HEK293 (cell line): ENCODE measurements around the gene HEG1.
A peak's percentile ranks its signal among the peaks of the same experiment; 100 is the strongest.

Experiments
- CTCF ChIA-PET: fragments of 350-600 bp; formaldehyde crosslinking; extraction: SDS; loops from one replicate; lab custom pipeline; 2021; ENCODE audit warnings: antibody characterized with exemption; lab: Yijun Ruan, JAX
- POLR2A ChIA-PET: fragments of 300-600 bp; formaldehyde crosslinking; extraction: SDS; loops from one replicate; lab custom pipeline; 2020; ENCODE audit warnings: antibody characterized with exemption, inconsistent platforms; lab: Yijun Ruan, JAX
- H3K27ac ChIP-seq: fragments of 200-500 bp; sonication (Bioruptor generic); 2 replicates; pipeline ENCODE4 v1.5.1; 2014; ENCODE audit warnings: low read depth, low read length, control low read depth, inconsistent platforms; ENCODE audit errors: extremely low read depth
- H3K36me3 ChIP-seq, 2 experiments: fragments of 200-500 bp in 1 of 2; sonication (Bioruptor generic) in 1 of 2; 1 replicate in 1 of 2; 2 replicates in 1 of 2; pipeline ENCODE4 v1.5.1; 2014 to 2017; ENCODE audit warnings: inconsistent platforms in 2 of 2, low read length in 2 of 2; ENCODE audit not compliant: control insufficient read depth in 2 of 2, insufficient read depth in 1 of 2
- H3K4me1 ChIP-seq: fragments of 200-500 bp; sonication (Bioruptor generic); 2 replicates; pipeline ENCODE4 v1.5.1; 2014; ENCODE audit warnings: mild to moderate bottlenecking, low read length, inconsistent platforms; ENCODE audit not compliant: control insufficient read depth, insufficient read depth
- H3K4me3 ChIP-seq: 2 replicates; pipeline ENCODE4 v1.5.1; 2011; ENCODE audit warnings: low read depth, mild to moderate bottlenecking, control low read depth, low read length, moderate library complexity
- H3K9me3 ChIP-seq: fragments of 200-500 bp; sonication (Bioruptor generic); 2 replicates; pipeline ENCODE4 v1.5.1; 2014; ENCODE audit warnings: low read depth, low read length, inconsistent platforms; ENCODE audit not compliant: control insufficient read depth, insufficient read depth
- SETDB1 ChIP-seq: IDR thresholded peaks from one replicate; pipeline ENCODE4 v1.6.1; 2017; ENCODE audit warnings: mild to moderate bottlenecking, low read length, moderate library complexity, mixed read lengths; ENCODE audit not compliant: insufficient read length
- SP3 ChIP-seq: fragments of 450-650 bp; formaldehyde crosslinking; IDR thresholded peaks from 2 replicates; pipeline ENCODE4 v1.5.1; 2016; ENCODE audit warnings: missing biosample characterization, missing genetic modification characterization
- YY1 ChIP-seq: fragments of 450-650 bp; formaldehyde crosslinking; IDR thresholded peaks from 2 replicates; pipeline ENCODE4 v1.5.1; 2018; ENCODE audit warnings: missing biosample characterization, missing genetic modification characterization
- ZNF132 ChIP-seq: fragments of 450-650 bp; formaldehyde crosslinking; IDR thresholded peaks from 2 replicates; pipeline ENCODE4 v1.5.1; 2017; ENCODE audit warnings: missing biosample characterization, missing genetic modification characterization, borderline replicate concordance
- ZNF138 ChIP-seq: fragments of 450-650 bp; formaldehyde crosslinking; IDR thresholded peaks from 2 replicates; pipeline ENCODE4 v1.5.1; 2016; ENCODE audit warnings: missing biosample characterization, missing genetic modification characterization, borderline replicate concordance
- ZNF157 ChIP-seq: fragments of 450-650 bp; formaldehyde crosslinking; IDR thresholded peaks from 2 replicates; pipeline ENCODE4 v1.5.1; 2016; ENCODE audit warnings: missing biosample characterization, missing genetic modification characterization
- ZNF354C ChIP-seq: fragments of 450-650 bp; formaldehyde crosslinking; IDR thresholded peaks from 2 replicates; pipeline ENCODE4 v1.5.1; 2016; ENCODE audit warnings: missing biosample characterization, missing genetic modification characterization, low read depth, borderline replicate concordance
- ZNF366 ChIP-seq: fragments of 450-650 bp; formaldehyde crosslinking; conservative IDR thresholded peaks from 2 replicates; pipeline ENCODE4 v1.5.1; 2016; ENCODE audit warnings: missing biosample characterization, missing genetic modification characterization
- ZNF394 ChIP-seq: fragments of 450-650 bp; formaldehyde crosslinking; IDR thresholded peaks from 2 replicates; pipeline ENCODE4 v1.5.1; 2016; ENCODE audit warnings: missing biosample characterization, missing genetic modification characterization, mild to moderate bottlenecking, moderate library complexity, borderline replicate concordance
- ZNF433 ChIP-seq: fragments of 450-650 bp; formaldehyde crosslinking; IDR thresholded peaks from 2 replicates; pipeline ENCODE4 v1.5.1; 2016; ENCODE audit warnings: missing biosample characterization, missing genetic modification characterization, low read depth
- ZNF654 ChIP-seq: fragments of 450-650 bp; formaldehyde crosslinking; IDR thresholded peaks from 2 replicates; pipeline ENCODE4 v1.5.1; 2016; ENCODE audit warnings: low read depth, missing biosample characterization, missing genetic modification characterization
- ZNF677 ChIP-seq: fragments of 450-650 bp; IDR thresholded peaks from 2 replicates; pipeline ENCODE4 v1.5.0; 2018; ENCODE audit warnings: missing biosample characterization, mild to moderate bottlenecking, missing genetic modification characterization, moderate library complexity
- ZNF843 ChIP-seq: fragments of 450-650 bp; formaldehyde crosslinking; IDR thresholded peaks from 2 replicates; pipeline ENCODE4 v1.5.1; 2016; ENCODE audit warnings: missing biosample characterization, missing genetic modification characterization
- TF ChIP-seq, protein P1 (sequence below): fragments of 450-650 bp; formaldehyde crosslinking; IDR thresholded peaks from 2 replicates; pipeline ENCODE4 v1.5.1; 2016; ENCODE audit warnings: missing biosample characterization, missing genetic modification characterization, low read depth
- TF ChIP-seq, protein P2 (sequence below): fragments of 450-650 bp; IDR thresholded peaks from 2 replicates; pipeline ENCODE4 v1.5.1; 2018; ENCODE audit warnings: missing biosample characterization, mild to moderate bottlenecking, missing genetic modification characterization
- TF ChIP-seq, protein P3 (sequence below): fragments of 450-650 bp; formaldehyde crosslinking; IDR thresholded peaks from 2 replicates; pipeline ENCODE4 v1.5.1; 2016; ENCODE audit warnings: missing biosample characterization, missing genetic modification characterization

Gene HEG1

DNA sequence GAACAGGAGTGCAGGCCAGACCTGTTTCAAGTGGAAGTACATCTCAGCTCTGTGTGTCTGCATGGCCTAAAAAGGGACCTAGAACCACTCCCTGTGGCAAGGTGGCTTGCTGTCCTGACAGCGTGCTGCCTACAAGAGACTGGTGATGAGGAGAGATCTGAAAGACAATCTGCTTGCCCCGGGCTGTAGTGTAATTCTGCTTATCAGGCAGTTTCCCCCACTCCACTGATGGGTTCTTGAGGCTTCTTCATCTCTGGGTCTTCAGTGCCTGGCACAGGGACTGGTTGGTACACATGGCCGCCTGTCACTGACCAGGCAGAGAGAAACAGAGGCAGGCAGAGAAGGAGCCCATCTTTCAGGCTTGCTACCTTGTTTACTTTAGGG lies 57.6 kb downstream of the HEG1 start:
- peaks cover 0 to 91% of the 10 kb centered on the region in 2 experiments; a peak in 2 of 3 replicates for H3K36me3 ChIP-seq
- CTCF ChIA-PET, result no interaction called here

DNA sequence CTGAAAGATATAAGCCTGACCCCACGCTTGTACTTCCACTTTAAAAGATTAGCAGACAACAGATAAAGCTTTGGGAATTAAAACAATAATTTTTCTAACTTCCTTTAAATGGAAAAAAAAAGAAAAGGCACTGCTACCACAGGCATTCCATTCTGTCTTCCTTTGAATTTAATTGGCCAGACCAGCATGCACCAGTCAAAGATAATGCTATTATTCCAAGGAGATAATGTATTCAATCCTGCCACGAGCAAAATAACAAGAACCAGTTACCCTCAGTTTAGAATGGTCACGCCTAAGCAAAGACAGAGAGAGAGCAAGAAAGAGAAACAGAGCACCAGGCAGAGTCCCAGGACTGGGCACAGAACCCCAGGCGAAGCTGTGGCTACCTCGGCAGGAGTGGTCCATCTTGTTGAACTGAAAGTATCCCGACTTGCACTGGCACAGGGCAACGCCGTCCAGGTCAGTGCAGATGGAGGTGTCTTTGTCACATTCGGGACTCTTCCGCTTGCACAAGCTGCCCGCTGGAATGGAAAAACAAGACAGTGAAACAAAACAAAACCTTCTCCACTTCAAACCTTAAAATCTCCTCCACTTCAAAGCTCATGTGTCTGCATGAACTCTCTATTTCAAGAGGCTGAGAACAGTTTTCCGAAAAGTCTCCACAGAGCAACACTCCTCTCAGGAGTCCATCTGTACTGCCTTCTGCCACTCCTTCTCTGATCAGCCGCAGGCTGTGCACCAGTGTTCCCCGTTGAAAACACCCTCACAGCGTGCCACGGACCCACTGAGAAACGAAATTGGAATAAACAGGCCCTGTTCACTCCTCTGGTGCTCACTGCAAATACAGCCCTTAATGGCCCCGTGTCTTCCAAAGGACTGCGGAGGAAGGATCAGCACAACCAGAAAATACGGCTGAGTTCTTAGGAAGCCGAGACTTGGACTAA lies 58.2 kb downstream of the HEG1 start:
- no peaks in the 10 kb centered on the region for H3K9me3 ChIP-seq
- H3K4me1 ChIP-seq, result no peaks in the 10 kb centered on the region
- CTCF ChIA-PET, result no interaction called here
- no peak overlapping the region for H3K4me3 ChIP-seq
- peaks cover 0 to 91% of the 10 kb centered on the region in 2 experiments; a peak in 2 of 3 replicates for H3K36me3 ChIP-seq
- POLR2A ChIA-PET, result no interaction called here
- no peak for TF ChIP-seq ZNF677
- no peak for TF ChIP-seq ZNF394 (tag by site-specific recombination)
- no peak for TF ChIP-seq SETDB1
- no peak overlapping the region for H3K27ac ChIP-seq

More for the DNA sequence above, 57.6 kb downstream of the HEG1 start:
- no peak overlapping the region for H3K4me3 ChIP-seq
- POLR2A ChIA-PET, result no interaction called here
- H3K27ac ChIP-seq, result no peak overlapping the region
- no peaks in the 10 kb centered on the region for H3K9me3 ChIP-seq
- TF ChIP-seq, protein P1, sequence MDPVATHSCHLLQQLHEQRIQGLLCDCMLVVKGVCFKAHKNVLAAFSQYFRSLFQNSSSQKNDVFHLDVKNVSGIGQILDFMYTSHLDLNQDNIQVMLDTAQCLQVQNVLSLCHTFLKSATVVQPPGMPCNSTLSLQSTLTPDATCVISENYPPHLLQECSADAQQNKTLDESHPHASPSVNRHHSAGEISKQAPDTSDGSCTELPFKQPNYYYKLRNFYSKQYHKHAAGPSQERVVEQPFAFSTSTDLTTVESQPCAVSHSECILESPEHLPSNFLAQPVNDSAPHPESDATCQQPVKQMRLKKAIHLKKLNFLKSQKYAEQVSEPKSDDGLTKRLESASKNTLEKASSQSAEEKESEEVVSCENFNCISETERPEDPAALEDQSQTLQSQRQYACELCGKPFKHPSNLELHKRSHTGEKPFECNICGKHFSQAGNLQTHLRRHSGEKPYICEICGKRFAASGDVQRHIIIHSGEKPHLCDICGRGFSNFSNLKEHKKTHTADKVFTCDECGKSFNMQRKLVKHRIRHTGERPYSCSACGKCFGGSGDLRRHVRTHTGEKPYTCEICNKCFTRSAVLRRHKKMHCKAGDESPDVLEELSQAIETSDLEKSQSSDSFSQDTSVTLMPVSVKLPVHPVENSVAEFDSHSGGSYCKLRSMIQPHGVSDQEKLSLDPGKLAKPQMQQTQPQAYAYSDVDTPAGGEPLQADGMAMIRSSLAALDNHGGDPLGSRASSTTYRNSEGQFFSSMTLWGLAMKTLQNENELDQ, result no peak
- TF ChIP-seq ZNF677, result no peak
- no peaks in the 10 kb centered on the region for H3K4me1 ChIP-seq

DNA sequence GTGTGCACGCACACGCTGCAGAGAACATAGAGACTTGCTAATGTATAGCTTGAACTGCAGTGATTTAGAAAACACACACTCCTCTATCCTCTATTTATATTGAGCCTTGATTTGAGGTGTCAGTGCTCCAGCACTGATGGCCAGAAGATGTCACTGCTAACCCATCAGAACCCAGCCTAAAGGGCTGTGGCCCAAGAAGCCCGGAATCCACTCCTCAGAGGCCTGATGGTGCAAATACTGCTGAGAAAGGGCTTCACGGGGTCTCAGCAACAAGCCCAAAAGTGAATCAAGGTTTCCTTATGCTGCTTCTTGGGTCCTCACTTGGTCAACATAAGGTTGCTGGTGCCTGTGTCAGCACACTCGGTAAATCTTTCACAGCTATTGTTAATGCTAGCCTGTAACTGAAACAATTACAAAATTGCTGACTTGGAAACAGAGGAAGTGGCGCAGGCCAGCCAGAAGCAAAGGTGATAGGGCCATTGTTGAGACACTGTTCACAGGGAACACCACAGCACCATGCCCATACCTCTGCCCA lies 60.3 kb downstream of the HEG1 start:
- CTCF ChIA-PET, result interaction anchor here (0.6 to 2.0 kb wide), 8 partner anchors 28 to 591 kb away, joined by 3 to 15 read pairs (median 4); no protein-coding TSS in a partner anchor

DNA sequence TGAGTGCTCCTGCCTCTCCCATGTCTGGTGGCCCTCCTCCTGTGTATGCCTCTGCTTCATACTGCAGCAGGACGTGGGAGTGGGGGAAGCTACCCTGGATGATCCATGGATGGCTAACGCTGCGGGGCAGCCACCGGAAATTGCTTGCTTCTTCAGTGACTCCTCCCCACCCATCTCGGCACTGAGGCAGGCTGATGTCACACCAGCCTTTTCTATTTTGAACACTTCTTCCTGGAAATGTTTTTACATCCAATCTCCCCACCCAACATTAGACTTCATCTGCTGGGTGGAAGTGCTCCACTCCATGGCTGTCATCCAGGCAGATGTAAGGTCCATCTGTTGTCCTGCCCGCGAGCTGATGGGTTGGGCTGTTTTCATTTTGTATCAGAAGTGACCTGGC lies 62.3 kb downstream of the HEG1 start:
- no peak overlapping the region for H3K27ac ChIP-seq
- H3K4me3 ChIP-seq, result no peak overlapping the region
- TF ChIP-seq ZNF394 (tag by site-specific recombination), result no peak
- TF ChIP-seq ZNF354C (tag by site-specific recombination), result no peak
- TF ChIP-seq, all 188 proteins: peak for 0
- CTCF ChIA-PET, result no interaction called here
- Histone ChIP-seq H3K4me1 (no peaks in the 10 kb centered on the region), H3K36me3 (peaks cover 0 to 74% of the 10 kb centered on the region in 2 experiments; a peak in 2 of 3 replicates), H3K9me3 (no peaks in the 10 kb centered on the region)
- POLR2A ChIA-PET, result no interaction called here

More for the DNA sequence above, 60.3 kb downstream of the HEG1 start:
- POLR2A ChIA-PET, result interaction anchor here (0.7 kb wide), 1 partner anchor 64 kb away, joined by 3 read pairs; no protein-coding TSS in a partner anchor
- no peaks in the 10 kb centered on the region for H3K4me1 ChIP-seq
- no peaks in the 10 kb centered on the region for H3K9me3 ChIP-seq
- H3K4me3 ChIP-seq, result no peak overlapping the region
- TF ChIP-seq ZNF654 (tag by site-specific recombination) (peak; percentile 46), ZNF132 (tag by site-specific recombination) (no peak)
- no peak overlapping the region for H3K27ac ChIP-seq
- H3K36me3 ChIP-seq, result peaks cover 0 to 83% of the 10 kb centered on the region in 2 experiments; a peak in 2 of 3 replicates

DNA sequence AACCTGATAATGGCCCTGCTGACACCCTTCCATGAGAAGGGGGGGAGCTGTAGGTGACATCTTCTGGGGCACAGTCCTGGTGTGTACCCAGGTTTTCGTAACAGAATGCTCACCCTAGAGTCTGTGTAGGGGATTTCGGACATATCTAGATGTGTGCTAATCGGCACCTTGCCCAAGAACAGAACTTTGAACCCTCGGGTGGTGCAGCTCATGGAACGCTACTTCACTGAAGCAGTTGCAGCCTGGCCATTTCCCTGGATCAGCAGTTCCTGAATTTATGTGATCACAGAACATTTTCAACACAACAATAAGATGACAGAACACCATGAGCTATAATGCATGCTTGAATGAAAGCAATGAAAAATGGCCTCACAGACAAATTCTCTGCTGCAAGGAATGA lies 63.8 kb downstream of the HEG1 start:
- Histone ChIP-seq H3K27ac (no peak overlapping the region), H3K4me1 (no peaks in the 10 kb centered on the region), H3K4me3 (no peak overlapping the region), H3K9me3 (no peaks in the 10 kb centered on the region), H3K36me3 (peaks cover 0 to 60% of the 10 kb centered on the region in 2 experiments; a peak in 2 of 3 replicates)
- CTCF ChIA-PET, result no interaction called here
- TF ChIP-seq, protein P2, sequence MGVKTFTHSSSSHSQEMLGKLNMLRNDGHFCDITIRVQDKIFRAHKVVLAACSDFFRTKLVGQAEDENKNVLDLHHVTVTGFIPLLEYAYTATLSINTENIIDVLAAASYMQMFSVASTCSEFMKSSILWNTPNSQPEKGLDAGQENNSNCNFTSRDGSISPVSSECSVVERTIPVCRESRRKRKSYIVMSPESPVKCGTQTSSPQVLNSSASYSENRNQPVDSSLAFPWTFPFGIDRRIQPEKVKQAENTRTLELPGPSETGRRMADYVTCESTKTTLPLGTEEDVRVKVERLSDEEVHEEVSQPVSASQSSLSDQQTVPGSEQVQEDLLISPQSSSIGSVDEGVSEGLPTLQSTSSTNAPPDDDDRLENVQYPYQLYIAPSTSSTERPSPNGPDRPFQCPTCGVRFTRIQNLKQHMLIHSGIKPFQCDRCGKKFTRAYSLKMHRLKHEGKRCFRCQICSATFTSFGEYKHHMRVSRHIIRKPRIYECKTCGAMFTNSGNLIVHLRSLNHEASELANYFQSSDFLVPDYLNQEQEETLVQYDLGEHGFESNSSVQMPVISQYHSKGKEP, result no peak
- TF ChIP-seq ZNF366 (tag by site-specific recombination), result no peak
- no peak for TF ChIP-seq ZNF138 (tag by site-specific recombination)
- TF ChIP-seq, protein P3, sequence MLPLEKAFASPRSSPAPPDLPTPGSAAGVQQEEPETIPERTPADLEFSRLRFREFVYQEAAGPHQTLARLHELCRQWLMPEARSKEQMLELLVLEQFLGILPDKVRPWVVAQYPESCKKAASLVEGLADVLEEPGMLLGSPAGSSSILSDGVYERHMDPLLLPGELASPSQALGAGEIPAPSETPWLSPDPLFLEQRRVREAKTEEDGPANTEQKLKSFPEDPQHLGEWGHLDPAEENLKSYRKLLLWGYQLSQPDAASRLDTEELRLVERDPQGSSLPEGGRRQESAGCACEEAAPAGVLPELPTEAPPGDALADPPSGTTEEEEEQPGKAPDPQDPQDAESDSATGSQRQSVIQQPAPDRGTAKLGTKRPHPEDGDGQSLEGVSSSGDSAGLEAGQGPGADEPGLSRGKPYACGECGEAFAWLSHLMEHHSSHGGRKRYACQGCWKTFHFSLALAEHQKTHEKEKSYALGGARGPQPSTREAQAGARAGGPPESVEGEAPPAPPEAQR (tag by site-specific recombination), result no peak
- TF ChIP-seq ZNF843, result no peak
- TF ChIP-seq ZNF157, result no peak
- no peak for TF ChIP-seq ZNF433 (tag by site-specific recombination)
- TF ChIP-seq YY1 (tag by site-specific recombination), result no peak
- no peak for TF ChIP-seq SP3 (tag by site-specific recombination)
- POLR2A ChIA-PET, result no interaction called here
